ENCODE measurements around the gene ZNF584. TPM values are rescaled to one million over a fixed set of nuclear protein-coding genes. Genes with fewer than 3 reads are reported as not detected.

The ZNF584 gene
- total and polyA plus RNA-seq, 2 donors (not counting 1 experiment from before 2014, with no cell fraction given): 3.0 to 12.3 TPM

DNA sequence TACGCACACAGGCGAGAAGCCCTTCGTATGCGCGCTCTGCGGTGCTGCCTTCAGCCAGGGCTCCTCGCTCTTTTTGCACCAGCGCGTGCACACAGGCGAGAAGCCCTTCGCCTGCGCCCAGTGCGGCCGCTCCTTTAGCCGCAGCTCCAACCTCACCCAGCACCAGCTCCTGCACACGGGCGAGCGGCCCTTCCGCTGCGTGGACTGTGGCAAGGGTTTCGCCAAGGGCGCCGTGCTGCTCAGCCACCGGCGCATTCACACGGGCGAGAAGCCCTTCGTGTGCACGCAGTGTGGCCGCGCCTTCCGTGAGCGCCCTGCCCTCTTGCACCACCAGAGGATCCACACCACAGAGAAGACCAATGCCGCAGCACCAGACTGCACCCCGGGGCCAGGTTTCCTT, 47.7 kb downstream of the ZNF584 start:
- ATAC-seq (ENCODE audit: low read depth): no peak
- Histone ChIP-seq H3K9ac (ENCODE audit: low read length) (no peak overlapping the region), H3K9me3 (ENCODE audit: control extremely low read depth in 1 of 3, control insufficient read depth in 2 of 3, insufficient read depth in 1 of 3, low read length in 2 of 3) (no peaks in the 10 kb centered on the region), H3K79me2 (ENCODE audit: control insufficient read depth, insufficient read depth, low read length) (peaks cover 6% of the 10 kb centered on the region), H4K20me1 (ENCODE audit: control insufficient read depth, insufficient read depth, low read length, poor library complexity, severe bottlenecking) (no peaks in the 10 kb centered on the region), H3K4me3 (ENCODE audit: control extremely low read depth in 1 of 5, extremely low read depth in 1 of 5, insufficient read depth in 1 of 5, low read depth in 2 of 5, low read length in 4 of 5) (no peak overlapping the region), H3K4me2 (replicated peaks; ENCODE audit: low read depth, low read length, poor library complexity, severe bottlenecking) (no peak overlapping the region), H3K27me3 (replicated peaks in 1 of 4; ENCODE audit: control extremely low read depth in 1 of 4, control insufficient read depth in 3 of 4, insufficient read depth in 4 of 4, low read length in 3 of 4) (no peaks in the 10 kb centered on the region), H3K36me3 (replicated peaks in 1 of 2; ENCODE audit: control extremely low read depth in 1 of 2, control insufficient read depth in 1 of 2, extremely low read depth in 1 of 2, insufficient read depth in 2 of 2, low read length in 1 of 2) (peaks cover 0 to 12% of the 10 kb centered on the region in 2 experiments), H3K4me1 (ENCODE audit: control insufficient read depth in 2 of 2, insufficient read depth in 2 of 2, low read length in 2 of 2) (peaks cover under 1 to 7% of the 10 kb centered on the region in 2 donors), H3K27ac (ENCODE audit: low read length in 2 of 2) (no peak overlapping the region), H2AFZ (ENCODE audit: insufficient read depth, low read depth, low read length, poor library complexity, severe bottlenecking) (no peak overlapping the region)
- ChIA-PET CTCF (no interaction called here), POLR2A (no interaction called here)
- H3K4me3 Mint-ChIP-seq: no peak overlapping the region
- H3K27me3 Mint-ChIP-seq: no peaks in the 10 kb centered on the region
- no peaks in the 10 kb centered on the region for H3K9me3 Mint-ChIP-seq (ENCODE audit: insufficient read depth)
- H3K27ac Mint-ChIP-seq: no peak overlapping the region
- H3K4me1 Mint-ChIP-seq: peaks cover 13% of the 10 kb centered on the region
- 98% methylated on average over 34 of the region's 35 CpGs for WGBS (ENCODE audit: insufficient coverage)
- TF ChIP-seq, protein P1, sequence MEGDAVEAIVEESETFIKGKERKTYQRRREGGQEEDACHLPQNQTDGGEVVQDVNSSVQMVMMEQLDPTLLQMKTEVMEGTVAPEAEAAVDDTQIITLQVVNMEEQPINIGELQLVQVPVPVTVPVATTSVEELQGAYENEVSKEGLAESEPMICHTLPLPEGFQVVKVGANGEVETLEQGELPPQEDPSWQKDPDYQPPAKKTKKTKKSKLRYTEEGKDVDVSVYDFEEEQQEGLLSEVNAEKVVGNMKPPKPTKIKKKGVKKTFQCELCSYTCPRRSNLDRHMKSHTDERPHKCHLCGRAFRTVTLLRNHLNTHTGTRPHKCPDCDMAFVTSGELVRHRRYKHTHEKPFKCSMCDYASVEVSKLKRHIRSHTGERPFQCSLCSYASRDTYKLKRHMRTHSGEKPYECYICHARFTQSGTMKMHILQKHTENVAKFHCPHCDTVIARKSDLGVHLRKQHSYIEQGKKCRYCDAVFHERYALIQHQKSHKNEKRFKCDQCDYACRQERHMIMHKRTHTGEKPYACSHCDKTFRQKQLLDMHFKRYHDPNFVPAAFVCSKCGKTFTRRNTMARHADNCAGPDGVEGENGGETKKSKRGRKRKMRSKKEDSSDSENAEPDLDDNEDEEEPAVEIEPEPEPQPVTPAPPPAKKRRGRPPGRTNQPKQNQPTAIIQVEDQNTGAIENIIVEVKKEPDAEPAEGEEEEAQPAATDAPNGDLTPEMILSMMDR (IDR thresholded peaks at IDR 0.05): no peak
- TF ChIP-seq EZH2 (IDR thresholded peaks at IDR 0.05; ENCODE audit: borderline replicate concordance, insufficient read depth, low read depth, low read length, poor library complexity, severe bottlenecking): no peak
- no peak for DNase-seq
- intact Hi-C loops (cut with micrococcal nuclease): no loop called here

DNA sequence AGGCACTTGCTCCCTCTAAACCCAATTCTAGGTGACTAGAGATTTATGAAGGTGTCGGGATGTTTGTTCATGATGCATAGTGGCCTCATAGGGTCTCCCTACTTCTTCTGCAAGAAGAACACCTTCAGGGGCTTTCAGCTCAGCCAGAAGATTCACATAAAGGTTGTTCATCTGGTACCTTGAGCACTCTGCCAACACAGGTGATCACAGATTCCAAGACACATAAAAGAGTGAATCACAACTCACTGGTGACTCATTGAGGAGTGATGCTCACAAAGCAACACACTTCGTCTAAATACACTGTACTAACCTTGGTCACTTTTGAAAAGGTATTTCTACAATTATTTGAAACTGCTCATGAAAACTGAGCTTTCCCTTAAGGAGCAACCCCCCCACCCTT, 51.6 kb downstream of the ZNF584 start:
- ChIA-PET POLR2A (no interaction called here), CTCF (no interaction called here)
- Histone ChIP-seq H3K4me3 (ENCODE audit: control extremely low read depth in 1 of 5, extremely low read depth in 1 of 5, insufficient read depth in 1 of 5, low read depth in 2 of 5, low read length in 4 of 5) (no peak overlapping the region), H3K9me3 (ENCODE audit: control extremely low read depth in 1 of 3, control insufficient read depth in 2 of 3, insufficient read depth in 1 of 3, low read length in 2 of 3) (peaks cover 0 to under 1% (median 0%) of the 10 kb centered on the region in 3 donors), H3K27ac (ENCODE audit: low read length in 2 of 2) (no peak overlapping the region), H3K79me2 (ENCODE audit: control insufficient read depth, insufficient read depth, low read length) (no peaks in the 10 kb centered on the region), H3K27me3 (replicated peaks in 1 of 4; ENCODE audit: control extremely low read depth in 1 of 4, control insufficient read depth in 3 of 4, insufficient read depth in 4 of 4, low read length in 3 of 4) (no peaks in the 10 kb centered on the region), H3K4me2 (replicated peaks; ENCODE audit: low read depth, low read length, poor library complexity, severe bottlenecking) (no peak overlapping the region), H3K9ac (ENCODE audit: low read length) (no peak overlapping the region), H4K20me1 (ENCODE audit: control insufficient read depth, insufficient read depth, low read length, poor library complexity, severe bottlenecking) (no peaks in the 10 kb centered on the region), H3K36me3 (replicated peaks in 1 of 2; ENCODE audit: control extremely low read depth in 1 of 2, control insufficient read depth in 1 of 2, extremely low read depth in 1 of 2, insufficient read depth in 2 of 2, low read length in 1 of 2) (peaks cover 0 to 6% of the 10 kb centered on the region in 2 experiments), H3K4me1 (ENCODE audit: control insufficient read depth in 2 of 2, insufficient read depth in 2 of 2, low read length in 2 of 2) (peaks cover 0 to 4% of the 10 kb centered on the region in 2 donors), H2AFZ (ENCODE audit: insufficient read depth, low read depth, low read length, poor library complexity, severe bottlenecking) (no peak overlapping the region)
- WGBS (ENCODE audit: insufficient coverage): no CpG with 5 or more reads among the region's 2 CpGs
- Mint-ChIP-seq H3K27me3 (no peaks in the 10 kb centered on the region), H3K4me3 (no peak overlapping the region), H3K27ac (no peak overlapping the region), H3K4me1 (peaks cover 2% of the 10 kb centered on the region), H3K9me3 (ENCODE audit: insufficient read depth) (no peaks in the 10 kb centered on the region)
- DNase-seq: no peak
- TF ChIP-seq EZH2 (IDR thresholded peaks at IDR 0.05; ENCODE audit: borderline replicate concordance, insufficient read depth, low read depth, low read length, poor library complexity, severe bottlenecking): no peak
- TF ChIP-seq, protein P1 (IDR thresholded peaks at IDR 0.05): no peak
- intact Hi-C loops (cut with micrococcal nuclease): no loop called here
- no peak for ATAC-seq (ENCODE audit: low read depth)

Measured in B cell (primary cell).